Endothelial cell of umbilical vein (primary cell): ENCODE data around the gene NTRK2. TPM values are rescaled to one million over a fixed set of nuclear protein-coding genes. Genes with fewer than 3 reads are reported as not detected.

Source experiments
- BruUV-seq: library from RNA; stranded (reverse); fragments of 400-500 nt; replicated peaks from 2 replicates; lab custom pipeline; 2021; lab: Mats Ljungman, UMichigan
- CTCF ChIA-PET: fragments of 300-600, 350-600 bp; sonication (Branson Sonifier 250); formaldehyde crosslinking; loops from one replicate; lab custom pipeline; 2021; ENCODE audit warnings: antibody characterized with exemption, inconsistent platforms; lab: Charles Lee
- POLR2A ChIA-PET: fragments of 300-600, 350-600 bp; sonication (Branson Sonifier 250); formaldehyde crosslinking; loops from one replicate; lab custom pipeline; 2021; ENCODE audit warnings: antibody characterized with exemption, inconsistent platforms; lab: Charles Lee
- DNase-seq: peaks from one replicate; pipeline ENCODE4 v3.0.0-alpha.2; 2011; ENCODE audit warnings: low read depth, low spot score
- FAIRE-seq: peaks from 2 replicates; lab custom pipeline; 2011; peaks lifted over from hg19 to GRCh38; lab: Jason Lieb, UNC
- H2AFZ ChIP-seq: 2 replicates; pipeline ENCODE4 v1.6.0; 2012; ENCODE audit warnings: low read depth, low read length, control low read depth, inconsistent platforms
- H3K27ac ChIP-seq: 2 replicates; pipeline ENCODE4 v1.5.1; 2011; ENCODE audit warnings: low read depth, mild to moderate bottlenecking, control low read depth, low read length, moderate library complexity; ENCODE audit not compliant: insufficient read depth
- H3K27me3 ChIP-seq, 2 experiments: 2 replicates each; pipeline versions ENCODE4 v1.6.0 to v1.6.1; 2011; ENCODE audit warnings: low read length in 2 of 2, mixed read lengths in 1 of 2; ENCODE audit not compliant: control insufficient read depth in 2 of 2, insufficient read depth in 2 of 2
- H3K36me3 ChIP-seq, 2 experiments: 2 replicates in 1 of 2; 3 replicates in 1 of 2; pipeline ENCODE4 v1.5.1; 2011; ENCODE audit warnings: low read length in 2 of 2, mild to moderate bottlenecking in 1 of 2, moderate library complexity in 1 of 2; ENCODE audit not compliant: control insufficient read depth in 2 of 2, insufficient read depth in 2 of 2; ENCODE audit errors: extremely low read depth in 1 of 2
- H3K4me1 ChIP-seq: 3 replicates; pipeline ENCODE4 v1.5.1; 2011; ENCODE audit warnings: mild to moderate bottlenecking, low read length; ENCODE audit not compliant: control insufficient read depth, insufficient read depth; ENCODE audit errors: extremely low read depth
- H3K4me2 ChIP-seq: 2 replicates; pipeline ENCODE4 v1.6.1; 2011; ENCODE audit warnings: low read length, control low read depth, mixed read lengths; ENCODE audit not compliant: insufficient read depth
- H3K4me3 ChIP-seq, 3 experiments: fragments of 200-600 bp in 1 of 3; sonication (generic), shearing (Covaris generic) in 1 of 3; replicated peaks in 1 of 3; 2 replicates each; pipeline ENCODE4 v1.5.1; 2011 to 2016; ENCODE audit warnings: control low read depth in 3 of 3, low read length in 3 of 3, mild to moderate bottlenecking in 2 of 3, inconsistent platforms in 1 of 3, low read depth in 1 of 3, moderate library complexity in 1 of 3; ENCODE audit not compliant: insufficient read depth in 1 of 3
- H3K79me2 ChIP-seq: 2 replicates; pipeline ENCODE4 v1.6.0; 2012; ENCODE audit warnings: low read length, inconsistent platforms; ENCODE audit not compliant: control insufficient read depth, insufficient read depth
- H3K9ac ChIP-seq: replicated peaks from 2 replicates; pipeline ENCODE3; 2011; ENCODE audit warnings: low read length, control low read depth; ENCODE audit not compliant: insufficient read depth; ENCODE audit errors: extremely low read depth
- H3K9me1 ChIP-seq: replicated peaks from 3 replicates; pipeline ENCODE4 v1.6.0; 2011; ENCODE audit warnings: mild to moderate bottlenecking, low read length; ENCODE audit not compliant: control insufficient read depth, insufficient read depth; ENCODE audit errors: extremely low read depth
- H3K9me3 ChIP-seq: replicated peaks from 2 replicates; pipeline ENCODE4 v1.5.1; 2012; ENCODE audit warnings: low read length, inconsistent platforms; ENCODE audit not compliant: control insufficient read depth, insufficient read depth
- H4K20me1 ChIP-seq: replicated peaks from 2 replicates; pipeline ENCODE3; 2011; ENCODE audit warnings: mild to moderate bottlenecking, low read length; ENCODE audit not compliant: control insufficient read depth, insufficient read depth; ENCODE audit errors: extremely low read depth
- POLR2AphosphoS5 ChIP-seq: IDR thresholded peaks from 2 replicates; pipeline ENCODE4 v1.6.1; 2012; ENCODE audit warnings: low read depth, mild to moderate bottlenecking, control low read depth, low read length, moderate library complexity; ENCODE audit not compliant: insufficient read depth
- dilution Hi-C: fragments of 300-500 bp; cut with MboI; formaldehyde crosslinking; loops from one replicate; pipeline ENCODE4 v1.15.0; 2019; ENCODE audit warnings: low sequenced_read_pairs; ENCODE audit not compliant: extremely low pct_ligation_motif_present
- intact Hi-C: fragments of 100-400 bp; cut with micrococcal nuclease; formaldehyde crosslinking; loops from one replicate; pipeline ENCODE4 v1.10.0; 2022
- polyA plus RNA-seq, 4 experiments: library from polyadenylated mRNA; depleted of rRNA in 3 of 4; stranded (reverse) in 3 of 4; unstranded in 1 of 4; fragments of >200 nt; gene quantifications; 2 replicates each; pipeline versions ENCODE4 v1.2.1 to v1.2.3, GENCODE V29; 2011 to 2012; ENCODE audit warnings: missing spikeins in 1 of 4
- total RNA-seq: library from RNA; stranded (reverse); gene quantifications from 2 replicates; pipeline ENCODE4 v1.2.3, GENCODE V29; 2021
- TF ChIP-seq, protein P1 (sequence below): IDR thresholded peaks from 2 replicates; pipeline ENCODE4 v1.6.1; 2011; ENCODE audit not compliant: insufficient read depth, insufficient read length
- TF ChIP-seq, protein P2 (sequence below), 2 donors: IDR thresholded peaks; 1 replicate in 1 of 2; 2 replicates in 1 of 2; pipeline ENCODE4 v1.5.1; 2011; ENCODE audit warnings: low read length in 2 of 2, mild to moderate bottlenecking in 2 of 2, moderate library complexity in 2 of 2, control low read depth in 1 of 2, inconsistent platforms in 1 of 2, low read depth in 1 of 2; ENCODE audit not compliant: insufficient read depth in 1 of 2; ENCODE audit errors: extremely low read depth in 1 of 2

NTRK2 gene
- total and polyA plus RNA-seq, 2 donors (not counting 3 experiments of a cell fraction or from before 2014, with no cell fraction given), result 0.01 to 0.13 TPM

DNA sequence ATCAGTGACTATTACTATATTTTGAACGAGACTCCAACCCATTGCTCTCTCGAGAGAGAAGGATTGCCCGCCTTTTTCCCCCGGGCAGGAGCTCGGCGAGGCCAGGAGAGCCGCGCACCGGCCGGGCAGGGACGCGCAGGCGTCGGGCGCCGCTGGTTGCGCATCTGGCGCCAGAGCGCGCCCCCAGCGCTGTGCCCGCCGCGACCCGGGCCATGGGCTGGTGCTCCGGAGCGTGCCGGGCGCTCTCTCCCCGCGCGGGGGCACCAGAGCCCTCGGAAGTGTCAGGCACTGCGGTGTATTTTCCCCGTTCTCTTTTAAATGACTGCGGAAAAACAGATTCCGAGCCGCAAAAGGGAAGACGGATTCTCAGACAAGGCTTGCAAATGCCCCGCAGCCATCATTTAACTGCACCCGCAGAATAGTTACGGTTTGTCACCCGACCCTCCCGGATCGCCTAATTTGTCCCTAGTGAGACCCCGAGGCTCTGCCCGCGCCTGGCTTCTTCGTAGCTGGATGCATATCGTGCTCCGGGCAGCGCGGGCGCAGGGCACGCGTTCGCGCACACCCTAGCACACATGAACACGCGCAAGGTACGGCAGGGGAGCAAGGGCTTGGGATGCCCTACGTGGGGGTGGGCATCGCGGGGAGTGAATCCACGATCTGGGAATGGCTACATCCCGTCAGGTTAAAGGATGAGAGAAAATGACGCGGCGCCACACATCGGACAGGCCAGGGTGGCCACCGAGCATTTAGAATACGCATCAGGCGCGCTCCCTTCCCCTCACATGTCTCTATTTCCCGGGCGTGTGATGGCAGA is 1.1 kb upstream of the NTRK2 start:
- no TSS peak for BruUV-seq
- Histone ChIP-seq H3K9me1 (no peaks in the 10 kb centered on the region), H3K4me1 (peaks cover 15% of the 10 kb centered on the region), H3K79me2 (no peaks in the 10 kb centered on the region), H3K4me2 (peak overlapping the region; percentile 72), H3K9ac (no peak overlapping the region), H3K27me3 (peaks cover 32 to 62% of the 10 kb centered on the region in 2 experiments), H2AFZ (peak overlapping the region; percentile 65), H3K4me3 (peak overlapping the region in 2 of 3 experiments; percentile 29 to 40), H3K27ac (no peak overlapping the region), H4K20me1 (no peaks in the 10 kb centered on the region), H3K9me3 (no peaks in the 10 kb centered on the region), H3K36me3 (no peaks in the 10 kb centered on the region)
- DNase-seq (peak; percentile 52), FAIRE-seq (peak; percentile 77)
- intact Hi-C loops, result loop anchor here (1.0 to 2.0 kb wide), 4 partner anchors 112 to 590 kb away; no protein-coding TSS in a partner anchor
- ChIA-PET CTCF (interaction anchor here (0.6 to 2.1 kb wide), 7 partner anchors 21 to 942 kb away, joined by 3 to 14 read pairs (median 4); no protein-coding TSS in a partner anchor), POLR2A (no interaction called here)
- dilution Hi-C loops, result no loop called here
- TF ChIP-seq POLR2AphosphoS5, result no peak
- TF ChIP-seq, protein P1, sequence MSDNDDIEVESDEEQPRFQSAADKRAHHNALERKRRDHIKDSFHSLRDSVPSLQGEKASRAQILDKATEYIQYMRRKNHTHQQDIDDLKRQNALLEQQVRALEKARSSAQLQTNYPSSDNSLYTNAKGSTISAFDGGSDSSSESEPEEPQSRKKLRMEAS, result no peak
- TF ChIP-seq, protein P2, sequence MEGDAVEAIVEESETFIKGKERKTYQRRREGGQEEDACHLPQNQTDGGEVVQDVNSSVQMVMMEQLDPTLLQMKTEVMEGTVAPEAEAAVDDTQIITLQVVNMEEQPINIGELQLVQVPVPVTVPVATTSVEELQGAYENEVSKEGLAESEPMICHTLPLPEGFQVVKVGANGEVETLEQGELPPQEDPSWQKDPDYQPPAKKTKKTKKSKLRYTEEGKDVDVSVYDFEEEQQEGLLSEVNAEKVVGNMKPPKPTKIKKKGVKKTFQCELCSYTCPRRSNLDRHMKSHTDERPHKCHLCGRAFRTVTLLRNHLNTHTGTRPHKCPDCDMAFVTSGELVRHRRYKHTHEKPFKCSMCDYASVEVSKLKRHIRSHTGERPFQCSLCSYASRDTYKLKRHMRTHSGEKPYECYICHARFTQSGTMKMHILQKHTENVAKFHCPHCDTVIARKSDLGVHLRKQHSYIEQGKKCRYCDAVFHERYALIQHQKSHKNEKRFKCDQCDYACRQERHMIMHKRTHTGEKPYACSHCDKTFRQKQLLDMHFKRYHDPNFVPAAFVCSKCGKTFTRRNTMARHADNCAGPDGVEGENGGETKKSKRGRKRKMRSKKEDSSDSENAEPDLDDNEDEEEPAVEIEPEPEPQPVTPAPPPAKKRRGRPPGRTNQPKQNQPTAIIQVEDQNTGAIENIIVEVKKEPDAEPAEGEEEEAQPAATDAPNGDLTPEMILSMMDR (IDR thresholded peaks at IDR 0.05; ENCODE audit: extremely low read depth in 1 of 2, insufficient read depth in 1 of 2, low read depth in 1 of 2, low read length in 2 of 2), result peak; percentile 59 to 60
